ENCODE results near the gene CDK15.

DNA sequence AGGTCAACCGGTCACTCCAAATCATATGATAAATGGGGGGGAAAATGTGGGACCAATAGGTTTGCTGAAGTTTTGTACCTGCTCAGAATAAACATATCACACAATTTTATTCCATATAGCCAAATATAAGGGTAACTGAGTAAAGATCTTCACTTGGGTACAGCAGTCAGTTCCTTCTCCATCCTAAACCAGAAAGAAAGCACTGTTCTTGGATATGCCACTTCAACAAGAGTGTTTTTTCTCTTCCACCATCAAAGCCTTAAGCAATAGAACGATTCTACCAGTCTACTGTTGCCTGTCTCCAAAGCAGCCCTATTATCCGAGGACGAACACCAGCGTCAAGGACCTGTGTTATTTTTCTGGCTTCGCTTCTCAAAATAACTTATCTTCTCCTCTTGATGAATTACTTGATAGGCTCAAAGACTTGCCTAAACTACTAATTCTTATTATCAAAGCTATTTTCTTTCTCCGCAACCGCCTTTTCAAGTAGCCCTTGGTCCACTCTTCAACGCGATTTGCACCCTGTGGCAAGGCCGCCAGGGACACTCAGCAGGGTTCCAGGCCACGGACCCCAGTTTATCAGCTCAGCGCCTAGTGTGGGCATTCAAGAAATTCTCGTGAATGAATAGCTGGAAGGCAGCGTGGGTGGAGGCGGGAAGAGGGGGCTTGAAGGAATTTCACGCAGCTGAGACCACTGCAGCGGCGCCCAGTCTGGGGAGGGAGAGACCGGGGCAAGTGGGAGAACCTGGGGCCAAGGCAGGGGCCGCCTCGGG is 26.2 kb upstream of the CDK15 start:
- TF ChIP-seq, protein P1, sequence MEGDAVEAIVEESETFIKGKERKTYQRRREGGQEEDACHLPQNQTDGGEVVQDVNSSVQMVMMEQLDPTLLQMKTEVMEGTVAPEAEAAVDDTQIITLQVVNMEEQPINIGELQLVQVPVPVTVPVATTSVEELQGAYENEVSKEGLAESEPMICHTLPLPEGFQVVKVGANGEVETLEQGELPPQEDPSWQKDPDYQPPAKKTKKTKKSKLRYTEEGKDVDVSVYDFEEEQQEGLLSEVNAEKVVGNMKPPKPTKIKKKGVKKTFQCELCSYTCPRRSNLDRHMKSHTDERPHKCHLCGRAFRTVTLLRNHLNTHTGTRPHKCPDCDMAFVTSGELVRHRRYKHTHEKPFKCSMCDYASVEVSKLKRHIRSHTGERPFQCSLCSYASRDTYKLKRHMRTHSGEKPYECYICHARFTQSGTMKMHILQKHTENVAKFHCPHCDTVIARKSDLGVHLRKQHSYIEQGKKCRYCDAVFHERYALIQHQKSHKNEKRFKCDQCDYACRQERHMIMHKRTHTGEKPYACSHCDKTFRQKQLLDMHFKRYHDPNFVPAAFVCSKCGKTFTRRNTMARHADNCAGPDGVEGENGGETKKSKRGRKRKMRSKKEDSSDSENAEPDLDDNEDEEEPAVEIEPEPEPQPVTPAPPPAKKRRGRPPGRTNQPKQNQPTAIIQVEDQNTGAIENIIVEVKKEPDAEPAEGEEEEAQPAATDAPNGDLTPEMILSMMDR (IDR thresholded peaks at IDR 0.05) = no peak
- no peak for TF ChIP-seq POLR2A (IDR thresholded peaks at IDR 0.05)

Data from right lobe of liver (tissue), 4 donors.